HG03025 (cell line): ENCODE results near the gene DENND2D.

Experiments used
- ATAC-seq: cut with Tn5 transposase; IDR thresholded peaks from one replicate; pipeline ENCODE4 v1.9.1; 2021; ENCODE audit warnings: mild to moderate bottlenecking, moderate library complexity; ENCODE audit not compliant: unreplicated experiment, low FRiP score

Gene DENND2D

GRCh38 chr1:111204201-111204982 lies 3.9 kb upstream of the DENND2D start:
- peak; percentile 76 for ATAC-seq

GRCh38 chr1:111203681-111204200 lies 3.3 kb upstream of the DENND2D start:
- peak; percentile 57 for ATAC-seq

GRCh38 chr1:111202707-111203623 lies 2.5 kb upstream of the DENND2D start:
- no peak for ATAC-seq

- ATAC-seq = no peak
Observed at GRCh38 chr1:111202366-111202706, 1.9 kb upstream of the DENND2D start.

GRCh38 chr1:111201275-111202090 lies 1.0 kb upstream of the DENND2D start:
- no peak for ATAC-seq

- no peak for ATAC-seq
Observed at GRCh38 chr1:111200802-111201161, 336 bp upstream of the DENND2D start.

GRCh38 chr1:111199329-111199728 lies 1.1 kb downstream of the DENND2D start:
- no peak for ATAC-seq

- no peak for ATAC-seq
Observed at GRCh38 chr1:111198836-111199235, 1.6 kb downstream of the DENND2D start.

- ATAC-seq = no peak
Observed at GRCh38 chr1:111197598-111198284, 2.7 kb downstream of the DENND2D start.

GRCh38 chr1:111196213-111196612 lies 4.2 kb downstream of the DENND2D start:
- no peak for ATAC-seq

- no peak for ATAC-seq
Observed at GRCh38 chr1:111195002-111195684, 5.3 kb downstream of the DENND2D start.

GRCh38 chr1:111193712-111194480 lies 6.5 kb downstream of the DENND2D start:
- no peak for ATAC-seq

- ATAC-seq = no peak
Observed at GRCh38 chr1:111192658-111193519, 7.6 kb downstream of the DENND2D start.

- no peak for ATAC-seq
Observed at GRCh38 chr1:111192074-111192473, 8.4 kb downstream of the DENND2D start.

GRCh38 chr1:111191496-111191895 lies 8.9 kb downstream of the DENND2D start:
- no peak for ATAC-seq

GRCh38 chr1:111190931-111191451 lies 9.5 kb downstream of the DENND2D start:
- ATAC-seq = no peak

- no peak for ATAC-seq
Observed at GRCh38 chr1:111184663-111185062, 15.8 kb downstream of the DENND2D start.
